DND-41 (cell line): ENCODE measurements around the gene TRPM1.

Experiments used
- EZH2 ChIP-seq: IDR thresholded peaks from 3 replicates; pipeline ENCODE4 v1.6.1; 2012; ENCODE audit warnings: borderline replicate concordance, low read depth, mild to moderate bottlenecking, moderate library complexity, low read length, inconsistent platforms; ENCODE audit not compliant: severe bottlenecking
- TF ChIP-seq, protein P1 (sequence below): IDR thresholded peaks from 2 replicates; pipeline ENCODE4 v1.5.1; 2012; ENCODE audit warnings: borderline replicate concordance, low read length, moderate library complexity, mild to moderate bottlenecking; ENCODE audit not compliant: poor library complexity, severe bottlenecking; ENCODE audit errors: extremely low read depth

DNA sequence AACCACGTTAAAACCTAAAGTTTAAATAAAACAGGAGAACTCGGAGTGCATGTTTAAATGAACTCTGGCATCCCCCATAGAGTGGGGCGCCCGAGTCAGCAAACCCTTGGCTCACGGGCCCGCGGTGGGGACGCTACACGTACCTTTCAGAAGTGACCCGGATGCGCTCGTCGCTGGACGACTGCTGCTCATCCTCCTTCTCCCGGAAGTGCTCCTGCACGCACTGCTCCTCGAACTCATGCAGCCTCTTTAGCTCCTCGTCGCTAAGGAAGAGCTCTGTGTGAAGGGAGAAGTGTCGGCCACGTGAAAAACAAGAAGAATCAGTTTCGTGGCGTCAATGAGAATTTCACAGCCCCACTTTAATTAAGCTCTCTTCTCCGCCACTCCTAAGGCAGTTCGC, 75.5 kb downstream of the TRPM1 start:
- no peak for TF ChIP-seq EZH2
- TF ChIP-seq, protein P1, sequence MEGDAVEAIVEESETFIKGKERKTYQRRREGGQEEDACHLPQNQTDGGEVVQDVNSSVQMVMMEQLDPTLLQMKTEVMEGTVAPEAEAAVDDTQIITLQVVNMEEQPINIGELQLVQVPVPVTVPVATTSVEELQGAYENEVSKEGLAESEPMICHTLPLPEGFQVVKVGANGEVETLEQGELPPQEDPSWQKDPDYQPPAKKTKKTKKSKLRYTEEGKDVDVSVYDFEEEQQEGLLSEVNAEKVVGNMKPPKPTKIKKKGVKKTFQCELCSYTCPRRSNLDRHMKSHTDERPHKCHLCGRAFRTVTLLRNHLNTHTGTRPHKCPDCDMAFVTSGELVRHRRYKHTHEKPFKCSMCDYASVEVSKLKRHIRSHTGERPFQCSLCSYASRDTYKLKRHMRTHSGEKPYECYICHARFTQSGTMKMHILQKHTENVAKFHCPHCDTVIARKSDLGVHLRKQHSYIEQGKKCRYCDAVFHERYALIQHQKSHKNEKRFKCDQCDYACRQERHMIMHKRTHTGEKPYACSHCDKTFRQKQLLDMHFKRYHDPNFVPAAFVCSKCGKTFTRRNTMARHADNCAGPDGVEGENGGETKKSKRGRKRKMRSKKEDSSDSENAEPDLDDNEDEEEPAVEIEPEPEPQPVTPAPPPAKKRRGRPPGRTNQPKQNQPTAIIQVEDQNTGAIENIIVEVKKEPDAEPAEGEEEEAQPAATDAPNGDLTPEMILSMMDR, result no peak
